ENCODE data around the gene PAFAH1B2.

Gene PAFAH1B2

DNA sequence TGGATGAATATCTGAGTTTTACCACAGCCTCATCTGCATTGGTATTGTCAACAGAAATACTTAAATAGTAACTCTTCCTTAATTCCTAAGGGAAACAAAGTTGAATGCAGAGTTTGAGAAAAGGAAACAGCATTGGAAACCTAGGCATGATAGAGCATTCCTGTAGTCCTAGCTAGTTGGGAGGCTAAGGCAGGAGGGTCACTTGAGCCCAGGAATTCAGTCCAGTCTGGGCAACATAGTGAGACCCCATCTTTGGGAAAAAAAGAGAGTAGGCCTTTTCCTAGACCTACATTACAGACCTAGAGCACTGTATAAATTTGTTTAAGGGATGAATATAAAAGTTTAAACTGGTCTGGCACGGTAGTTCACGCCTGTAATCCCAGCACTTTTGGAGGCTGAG is 13.4 kb downstream of the PAFAH1B2 start:
- Histone ChIP-seq H3K27me3 (no peaks in the 10 kb centered on the region), H3K9me3 (no peaks in the 10 kb centered on the region), H3K36me3 (peaks cover 76% of the 10 kb centered on the region), H3K4me1 (no peaks in the 10 kb centered on the region), H3K4me3 (ENCODE audit: low read depth, low read length) (no peak overlapping the region)
- TF ChIP-seq, protein P1, sequence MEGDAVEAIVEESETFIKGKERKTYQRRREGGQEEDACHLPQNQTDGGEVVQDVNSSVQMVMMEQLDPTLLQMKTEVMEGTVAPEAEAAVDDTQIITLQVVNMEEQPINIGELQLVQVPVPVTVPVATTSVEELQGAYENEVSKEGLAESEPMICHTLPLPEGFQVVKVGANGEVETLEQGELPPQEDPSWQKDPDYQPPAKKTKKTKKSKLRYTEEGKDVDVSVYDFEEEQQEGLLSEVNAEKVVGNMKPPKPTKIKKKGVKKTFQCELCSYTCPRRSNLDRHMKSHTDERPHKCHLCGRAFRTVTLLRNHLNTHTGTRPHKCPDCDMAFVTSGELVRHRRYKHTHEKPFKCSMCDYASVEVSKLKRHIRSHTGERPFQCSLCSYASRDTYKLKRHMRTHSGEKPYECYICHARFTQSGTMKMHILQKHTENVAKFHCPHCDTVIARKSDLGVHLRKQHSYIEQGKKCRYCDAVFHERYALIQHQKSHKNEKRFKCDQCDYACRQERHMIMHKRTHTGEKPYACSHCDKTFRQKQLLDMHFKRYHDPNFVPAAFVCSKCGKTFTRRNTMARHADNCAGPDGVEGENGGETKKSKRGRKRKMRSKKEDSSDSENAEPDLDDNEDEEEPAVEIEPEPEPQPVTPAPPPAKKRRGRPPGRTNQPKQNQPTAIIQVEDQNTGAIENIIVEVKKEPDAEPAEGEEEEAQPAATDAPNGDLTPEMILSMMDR (IDR thresholded peaks at IDR 0.05; ENCODE audit: low read depth, low read length) = no peak
- DNase-seq = no peak

DNA sequence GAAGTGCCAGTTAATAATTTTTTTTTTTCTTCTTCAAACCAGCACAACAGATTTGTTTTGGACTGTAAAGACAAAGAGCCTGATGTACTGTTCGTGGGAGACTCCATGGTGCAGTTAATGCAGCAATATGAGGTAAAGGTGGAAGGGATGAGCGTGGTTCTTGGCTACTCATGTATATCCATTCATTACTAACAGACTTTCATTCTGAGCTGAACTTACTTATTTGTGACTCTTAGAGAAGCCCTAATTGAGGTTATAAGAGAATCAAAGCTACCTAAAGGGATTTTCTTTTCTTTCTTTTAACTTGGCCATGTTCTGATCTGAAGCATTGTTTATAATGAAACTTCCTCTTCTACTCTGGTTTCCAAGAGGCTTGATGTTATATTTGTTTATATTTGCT is 15.8 kb downstream of the PAFAH1B2 start:
- DNase-seq = no peak
- TF ChIP-seq, protein P1 (IDR thresholded peaks at IDR 0.05; ENCODE audit: low read depth, low read length) = no peak
- no peak overlapping the region for H3K4me3 ChIP-seq (ENCODE audit: low read depth, low read length)
- no peaks in the 10 kb centered on the region for H3K4me1 ChIP-seq
- H3K9me3 ChIP-seq = no peaks in the 10 kb centered on the region
- no peaks in the 10 kb centered on the region for H3K27me3 ChIP-seq
- peaks cover 84% of the 10 kb centered on the region for H3K36me3 ChIP-seq

DNA sequence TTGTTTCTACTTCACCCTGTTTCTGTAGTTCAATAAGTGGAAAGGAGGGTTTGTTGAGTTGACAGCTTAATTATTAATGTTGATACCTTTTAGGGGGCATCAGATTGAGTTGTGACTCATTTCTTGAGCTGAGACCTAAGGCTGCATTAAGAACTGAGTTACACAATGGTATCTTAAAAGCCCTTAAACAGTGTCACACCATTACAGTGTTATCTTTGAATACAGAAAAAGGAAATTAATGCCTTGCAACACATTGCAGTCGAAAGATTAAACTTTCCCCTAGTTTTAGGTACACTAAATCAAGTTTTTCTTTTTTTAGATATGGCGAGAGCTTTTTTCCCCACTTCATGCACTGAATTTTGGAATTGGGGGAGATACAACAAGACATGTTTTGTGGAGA is 16.7 kb downstream of the PAFAH1B2 start:
- H3K27me3 ChIP-seq = no peaks in the 10 kb centered on the region
- no peak overlapping the region for H3K4me3 ChIP-seq (ENCODE audit: low read depth, low read length)
- TF ChIP-seq, protein P1 (IDR thresholded peaks at IDR 0.05; ENCODE audit: low read depth, low read length) = no peak
- H3K9me3 ChIP-seq = no peaks in the 10 kb centered on the region
- no peak for DNase-seq
- H3K4me1 ChIP-seq = no peaks in the 10 kb centered on the region
- peaks cover 85% of the 10 kb centered on the region for H3K36me3 ChIP-seq

DNA sequence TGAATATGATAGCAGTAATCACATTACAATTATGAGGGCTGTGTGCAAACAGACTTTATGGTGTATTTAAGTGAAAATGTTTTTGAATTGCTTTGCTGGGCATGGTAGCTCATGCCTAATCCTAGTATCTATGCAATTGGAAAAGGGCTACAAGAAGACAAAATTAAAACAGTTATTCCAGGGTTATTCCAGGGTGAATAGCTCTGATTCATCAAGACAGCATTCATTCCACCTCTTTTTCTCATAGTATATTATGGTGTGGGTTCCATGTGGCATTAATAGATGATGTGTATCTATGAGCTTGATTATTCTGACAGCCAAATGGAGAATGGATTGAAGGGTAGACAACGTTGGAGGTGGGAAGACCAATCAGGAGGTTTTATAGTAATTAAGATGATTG is 22.4 kb downstream of the PAFAH1B2 start:
- no peak for DNase-seq
- peaks cover 85% of the 10 kb centered on the region for H3K36me3 ChIP-seq
- TF ChIP-seq, protein P1 (IDR thresholded peaks at IDR 0.05; ENCODE audit: low read depth, low read length) = no peak

DNA sequence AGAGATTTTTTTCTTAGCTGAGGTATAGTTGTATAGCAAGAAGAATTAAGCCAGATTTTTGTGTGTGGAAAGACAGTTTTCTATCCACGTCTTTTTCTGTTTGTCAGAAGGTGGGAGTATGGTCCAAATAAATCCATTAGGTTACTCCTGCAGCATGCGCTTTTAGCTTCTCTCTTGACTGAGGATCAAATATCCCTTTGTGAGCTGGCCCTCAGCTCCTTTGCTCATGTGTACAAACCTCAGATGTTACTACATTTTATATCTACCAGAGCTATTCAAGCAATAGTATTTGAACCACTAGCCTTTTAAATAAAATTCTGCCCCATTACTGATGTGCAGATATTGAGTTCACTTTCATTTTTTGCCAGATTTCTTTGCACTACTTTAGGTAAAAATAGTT is 25.6 kb downstream of the PAFAH1B2 start:
- DNase-seq = no peak
- no peak overlapping the region for H3K4me3 ChIP-seq (ENCODE audit: low read depth, low read length)
- H3K4me1 ChIP-seq = peaks cover 16% of the 10 kb centered on the region
- H3K27me3 ChIP-seq = no peaks in the 10 kb centered on the region
- no peaks in the 10 kb centered on the region for H3K9me3 ChIP-seq
- peaks cover 58% of the 10 kb centered on the region for H3K36me3 ChIP-seq
- TF ChIP-seq, protein P1 (IDR thresholded peaks at IDR 0.05; ENCODE audit: low read depth, low read length) = no peak

More for the DNA sequence above, 22.4 kb downstream of the PAFAH1B2 start:
- H3K4me1 ChIP-seq = no peaks in the 10 kb centered on the region; the same call in none of the 2 replicates
- no peak overlapping the region for H3K4me3 ChIP-seq (ENCODE audit: low read depth, low read length)
- H3K9me3 ChIP-seq = no peaks in the 10 kb centered on the region
- H3K27me3 ChIP-seq = no peaks in the 10 kb centered on the region

DNA sequence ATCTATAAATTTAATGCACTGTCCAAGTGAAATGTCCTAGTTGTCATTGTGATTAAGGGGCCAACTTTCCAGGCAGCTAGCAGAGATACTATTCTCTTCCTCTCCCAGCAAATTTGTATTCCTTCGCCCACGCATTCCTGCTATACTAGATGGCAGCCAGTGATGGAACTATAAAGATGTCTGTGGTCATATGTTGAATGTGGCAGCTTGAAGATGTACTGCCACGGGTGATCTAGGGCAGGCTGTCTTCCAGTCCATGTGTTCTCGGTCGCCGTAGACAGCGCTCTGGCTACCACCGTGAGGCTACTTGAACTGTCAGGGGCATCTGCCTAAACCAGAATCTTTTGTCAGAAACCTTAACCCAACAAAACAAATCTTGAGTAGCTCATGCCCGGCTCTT is 26.1 kb downstream of the PAFAH1B2 start:
- no peak for DNase-seq
- Histone ChIP-seq H3K27me3 (no peaks in the 10 kb centered on the region), H3K4me3 (ENCODE audit: low read depth, low read length) (no peak overlapping the region), H3K4me1 (peaks cover 16% of the 10 kb centered on the region), H3K9me3 (no peaks in the 10 kb centered on the region), H3K36me3 (peaks cover 54% of the 10 kb centered on the region)
- TF ChIP-seq, protein P1 (IDR thresholded peaks at IDR 0.05; ENCODE audit: low read depth, low read length) = no peak

Measured in BE2C (cell line).